ENCODE data around the gene RP2. TPM values are rescaled to one million over a fixed set of nuclear protein-coding genes. Genes with fewer than 3 reads are reported as not detected.

RP2 gene
- total and polyA plus RNA-seq, 2 of the 8 experiments (the other 6 are each of a cell fraction or from before 2014, with no cell fraction given): 2.2 to 6.9 TPM

- TF ChIP-seq SIN3A (conservative IDR thresholded peaks at IDR 0.05 in 1 of 2, IDR thresholded peaks at IDR 0.05 in 1 of 2; ENCODE audit: low read depth in 1 of 2, low read length in 2 of 2): no peak
- no peak for TF ChIP-seq CBX8 (IDR thresholded peaks at IDR 0.05; ENCODE audit: borderline replicate concordance, low read depth, low read length)
- TF ChIP-seq MAFK (IDR thresholded peaks at IDR 0.05; ENCODE audit: low read depth, low read length): no peak
- no peak for TF ChIP-seq EZH2 (IDR thresholded peaks at IDR 0.05; ENCODE audit: low read depth, low read length, severe bottlenecking)
- no peak for TF ChIP-seq RFX5 (IDR thresholded peaks at IDR 0.05; ENCODE audit: borderline replicate concordance, low read depth, low read length)
- TF ChIP-seq PHF8 (conservative IDR thresholded peaks at IDR 0.05; ENCODE audit: low read depth, low read length): no peak
Observed at GRCh38 chrX:46831765-46832327, 5.0 kb upstream of the RP2 start (continued).
